NCI-H446 (cell line): Measurements from ENCODE around the gene CCDC183.
"Not testable (repeated sequence)": the region's sequence is repeated elsewhere in the genome, so short reads cannot be mapped to it uniquely, and the experiment has no call there.

Source experiments
- DNase-seq, 2 experiments: peaks; one replicate each; lab custom pipeline; 2025; lab: John Stamatoyannopoulos, UW

CCDC183 gene

GRCh38 chr9:136796238-136796774, at the start of gene CCDC183:
CCDC183 (plus strand) TSS chr9:136796338; CDS start chr9:136796398, 60 bp downstream.
- DNase-seq, result no peak

GRCh38 chr9:136746621-136747020, 49.5 kb upstream of the CCDC183 start:
- DNase-seq, result no peak

GRCh38 chr9:136747161-136748060, 48.7 kb upstream of the CCDC183 start:
- no peak for DNase-seq

GRCh38 chr9:136748201-136748600, 47.9 kb upstream of the CCDC183 start, which contains the start of gene LCN6:
LCN6 (minus strand) TSS chr9:136748525; CDS start chr9:136748483, 42 bp downstream.
- no peak for DNase-seq

GRCh38 chr9:136748666-136749611, 47.2 kb upstream of the CCDC183 start:
- DNase-seq, result no peak

- no peak for DNase-seq
Measured at GRCh38 chr9:136750526-136750925, 45.6 kb upstream of the CCDC183 start.

- DNase-seq, result no peak
Measured at GRCh38 chr9:136751244-136751643, 44.9 kb upstream of the CCDC183 start.

GRCh38 chr9:136751814-136752213, 44.3 kb upstream of the CCDC183 start:
- no peak for DNase-seq

GRCh38 chr9:136753371-136754058, 42.6 kb upstream of the CCDC183 start:
- no peak for DNase-seq

GRCh38 chr9:136754059-136754572, 42.0 kb upstream of the CCDC183 start:
- no peak for DNase-seq

- no peak for DNase-seq
Measured at GRCh38 chr9:136754626-136755301, 41.4 kb upstream of the CCDC183 start.

- DNase-seq, result not testable (repeated sequence)
Measured at GRCh38 chr9:136755302-136756133, 40.6 kb upstream of the CCDC183 start.

GRCh38 chr9:136756134-136756438, 40.1 kb upstream of the CCDC183 start:
- DNase-seq, result no peak

- DNase-seq, result no peak
Measured at GRCh38 chr9:136756836-136757235, 39.3 kb upstream of the CCDC183 start.

- DNase-seq, result peak in 1 of 2 experiments; percentile 4
Measured at GRCh38 chr9:136757328-136757727, 38.8 kb upstream of the CCDC183 start.

- DNase-seq, result no peak
Measured at GRCh38 chr9:136757751-136758140, 38.4 kb upstream of the CCDC183 start.

GRCh38 chr9:136759001-136759400, 37.1 kb upstream of the CCDC183 start:
- DNase-seq, result no peak

GRCh38 chr9:136759436-136760325, 36.5 kb upstream of the CCDC183 start:
- no peak for DNase-seq

GRCh38 chr9:136760424-136760823, 35.7 kb upstream of the CCDC183 start:
- DNase-seq, result no peak
